ENCODE measurements around the gene RASGEF1B.
"Not testable (repeated sequence)": the region's sequence is repeated elsewhere in the genome, so short reads cannot be mapped to it uniquely, and the experiment has no call there.

The RASGEF1B gene

GRCh38 chr4:81426770-81427289, 44.9 kb downstream of the RASGEF1B start:
- DNase-seq: no peak

DNA sequence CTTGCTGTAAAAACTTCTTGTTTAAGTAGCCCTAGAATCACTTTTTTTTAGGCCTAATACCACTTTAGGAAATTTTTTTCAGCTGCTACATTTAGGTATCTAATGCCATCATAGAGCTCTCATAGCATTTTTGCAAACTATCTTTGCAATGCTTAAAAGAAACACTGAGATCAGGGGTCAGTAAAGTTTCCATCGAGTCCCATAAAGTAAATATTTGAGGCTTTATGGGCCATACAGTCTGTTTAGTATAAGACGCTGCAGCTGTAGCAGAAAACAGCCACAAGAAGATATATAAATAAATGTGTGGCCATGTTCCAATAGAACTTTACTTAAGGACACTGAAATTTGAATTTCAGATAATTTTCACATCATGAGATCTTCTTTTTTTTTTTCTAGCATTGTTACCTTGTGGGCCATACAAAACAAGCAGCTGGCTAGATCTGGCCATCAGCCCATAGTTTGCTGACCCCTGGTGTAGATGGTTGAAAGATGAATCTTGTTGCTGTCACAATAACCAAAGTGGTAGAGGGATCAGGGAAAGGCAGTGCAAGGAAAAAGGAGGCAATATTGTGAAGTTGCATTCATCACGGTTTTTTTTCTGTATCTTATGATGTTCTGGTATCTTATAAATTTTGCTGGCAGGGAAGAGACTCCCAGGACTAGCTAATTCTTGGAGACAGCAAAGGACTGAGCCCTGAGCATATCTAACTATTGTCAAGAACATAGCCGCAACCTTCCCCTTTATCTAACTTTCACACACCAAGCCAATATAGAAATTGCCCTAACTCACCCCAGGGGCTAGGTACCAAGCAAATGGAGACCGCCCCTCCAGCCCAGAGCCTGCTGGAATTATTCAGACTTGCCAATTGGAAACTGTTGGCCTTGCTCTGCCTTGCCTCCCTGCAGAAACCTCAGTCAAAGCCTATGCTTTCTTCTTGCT, 46.6 kb downstream of the RASGEF1B start:
- no peak for DNase-seq

- DNase-seq: no peak
Observed at GRCh38 chr4:81424336-81424735, 47.4 kb downstream of the RASGEF1B start.

DNA sequence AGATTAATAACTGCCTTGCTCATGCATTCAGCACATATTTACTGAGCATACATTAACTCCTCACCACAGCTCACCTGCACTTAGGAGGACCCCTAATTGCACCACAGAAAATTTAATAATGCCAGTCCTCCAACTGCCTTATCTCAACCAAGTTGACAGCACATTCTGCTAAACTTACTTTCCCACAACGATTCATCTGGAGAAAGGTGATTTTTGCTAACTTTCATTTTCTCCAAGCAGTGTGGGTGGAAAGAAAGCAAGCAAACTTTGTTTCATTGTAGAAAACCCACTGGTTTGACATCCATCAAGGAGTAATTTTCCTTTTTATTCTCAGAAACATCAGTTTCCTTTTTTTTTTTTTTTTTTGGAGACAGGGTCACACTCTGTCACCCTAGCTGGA, 49.1 kb downstream of the RASGEF1B start:
- DNase-seq: no peak

DNA sequence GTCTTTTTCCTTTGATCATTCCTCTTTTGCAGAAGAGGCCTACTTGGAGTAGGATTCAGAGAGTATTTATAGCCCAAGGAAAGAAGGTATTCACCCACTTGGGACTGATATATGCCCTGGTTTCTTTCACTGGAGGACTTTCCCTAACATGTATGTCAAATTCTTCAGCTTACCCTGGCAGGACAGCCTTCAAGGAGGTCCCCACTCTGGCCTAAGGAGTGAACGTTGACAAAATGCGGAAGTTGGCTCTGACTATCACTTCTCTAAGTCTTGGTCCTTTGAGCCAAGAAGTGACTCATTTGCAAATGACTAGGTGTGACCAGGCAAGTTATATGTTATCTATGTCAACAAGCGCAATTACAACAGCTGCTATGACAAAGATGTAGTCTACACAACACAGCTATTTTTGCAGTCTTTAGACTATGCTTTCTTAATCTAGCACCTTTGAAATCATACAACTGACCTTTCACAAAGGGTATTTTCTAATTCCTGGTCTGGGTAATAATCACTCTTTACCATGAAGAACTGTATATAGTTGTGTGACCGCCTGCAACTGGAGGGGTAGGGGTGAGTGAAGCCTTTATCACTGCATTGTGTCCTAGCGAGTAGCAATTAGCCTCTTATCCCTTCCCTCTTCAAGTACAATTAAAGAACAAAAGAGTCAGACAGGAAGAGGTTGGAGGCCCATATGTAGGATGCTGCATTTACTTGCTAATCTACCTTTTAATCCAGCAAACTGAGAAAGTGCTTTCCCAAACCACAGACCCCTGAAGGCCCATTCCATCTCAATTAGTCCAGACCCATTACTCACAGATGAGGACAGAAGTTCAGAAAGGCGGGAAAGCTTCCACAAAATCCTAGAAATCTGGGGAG, 50.1 kb downstream of the RASGEF1B start:
- no peak for DNase-seq

GRCh38 chr4:81418572-81418971, 53.1 kb downstream of the RASGEF1B start:
- no peak for DNase-seq

- no peak for DNase-seq
Observed at GRCh38 chr4:81412946-81413495, 58.7 kb downstream of the RASGEF1B start.

- no peak for DNase-seq
Observed at GRCh38 chr4:81410680-81411079, 61.0 kb downstream of the RASGEF1B start.

DNA sequence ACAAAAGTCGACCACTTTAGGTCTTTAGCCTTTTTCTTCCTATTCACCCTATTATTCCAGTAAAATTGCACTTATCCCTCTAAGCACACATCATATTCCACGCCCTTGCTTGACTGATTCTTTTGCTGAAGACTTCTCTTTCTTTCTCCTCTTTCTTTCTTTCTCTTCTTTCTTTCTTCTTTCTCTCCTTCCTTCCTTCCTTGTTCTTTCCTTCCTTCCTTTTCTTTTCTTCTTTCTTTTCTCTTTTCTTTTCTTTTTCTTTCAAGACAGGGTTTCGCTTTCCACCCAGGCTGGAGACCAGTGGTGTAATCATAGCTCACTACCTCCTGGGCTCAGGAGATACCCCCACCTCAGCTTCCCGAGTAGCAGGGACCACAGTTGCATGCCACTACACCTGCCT, 61.9 kb downstream of the RASGEF1B start:
- DNase-seq: no peak

- DNase-seq: no peak
Observed at GRCh38 chr4:81408341-81408740, 63.4 kb downstream of the RASGEF1B start.

GRCh38 chr4:81407726-81408125, 64.0 kb downstream of the RASGEF1B start:
- no peak for DNase-seq

DNA sequence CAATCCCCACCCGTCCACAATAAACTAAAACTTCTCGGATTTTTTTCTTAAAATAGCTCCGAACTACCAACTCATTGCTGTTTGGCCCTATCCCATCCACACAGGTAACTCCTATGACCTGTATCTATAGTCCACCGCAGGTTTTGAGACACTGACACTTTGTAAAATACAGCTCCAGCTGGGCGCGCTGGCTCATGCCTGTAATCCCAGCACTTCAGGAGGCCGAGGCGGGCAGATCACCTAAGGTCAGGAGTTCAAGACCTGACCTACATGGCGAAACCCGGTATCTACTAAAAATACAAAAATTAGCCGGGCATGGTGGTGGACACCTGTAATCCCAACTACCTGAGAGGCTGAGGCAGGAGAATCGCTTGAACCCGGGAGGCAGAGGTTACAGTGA, 65.2 kb downstream of the RASGEF1B start:
- not testable (repeated sequence) for DNase-seq

- DNase-seq: peak; percentile 54
Observed at GRCh38 chr4:81405900-81406401, 65.8 kb downstream of the RASGEF1B start.

GRCh38 chr4:81404741-81405140, 67.0 kb downstream of the RASGEF1B start:
- no peak for DNase-seq

DNA sequence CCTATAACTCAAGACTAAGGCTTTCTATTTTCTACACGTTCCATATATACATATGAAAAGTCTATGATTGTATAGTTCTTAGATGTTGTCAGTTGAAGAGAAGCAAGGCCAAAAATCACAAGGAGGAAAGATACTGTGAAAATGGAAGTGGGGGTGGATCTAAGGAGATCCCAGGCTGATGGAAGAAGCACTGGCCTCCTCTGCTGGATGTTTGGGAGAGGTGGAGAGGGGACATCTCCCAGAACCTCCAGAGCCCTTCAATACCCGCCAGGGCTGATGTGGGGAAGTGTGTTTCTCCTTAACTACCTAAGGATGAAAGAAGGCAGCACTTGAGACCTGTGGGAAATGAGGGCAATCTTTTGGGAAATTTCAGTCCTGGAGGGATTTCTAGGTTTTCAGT, 67.4 kb downstream of the RASGEF1B start:
- DNase-seq: no peak

- DNase-seq: no peak
Observed at GRCh38 chr4:81399306-81400086, 72.2 kb downstream of the RASGEF1B start.

- DNase-seq: no peak
Observed at GRCh38 chr4:81398379-81398778, 73.3 kb downstream of the RASGEF1B start.

GRCh38 chr4:81397635-81398034, 74.1 kb downstream of the RASGEF1B start:
- no peak for DNase-seq

GRCh38 chr4:81395239-81395638, 76.5 kb downstream of the RASGEF1B start:
- DNase-seq: no peak

GRCh38 chr4:81392164-81392563, 79.5 kb downstream of the RASGEF1B start:
- DNase-seq: no peak

DNA sequence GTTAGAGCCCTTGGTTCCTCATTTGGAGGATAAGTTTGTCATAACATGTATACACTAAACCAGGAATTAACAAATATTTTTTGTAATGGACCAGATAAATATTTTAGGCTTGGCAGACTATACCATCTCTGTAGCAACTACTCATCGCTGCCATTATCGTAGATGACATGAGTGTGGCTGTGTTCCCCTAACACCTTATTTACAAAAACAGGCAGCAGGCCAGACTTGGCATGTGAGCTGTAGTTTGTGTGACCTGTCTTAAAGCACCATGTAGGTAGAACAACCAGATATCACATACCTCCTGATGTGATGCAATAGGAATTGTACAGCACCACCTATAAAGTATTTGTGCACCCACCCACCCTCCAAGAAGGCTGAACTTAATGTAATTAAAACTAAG, 82.0 kb downstream of the RASGEF1B start:
- no peak for DNase-seq

GRCh38 chr4:81380437-81380836, 91.3 kb downstream of the RASGEF1B start:
- DNase-seq: no peak

Data from NCI-H1694 (cell line).